Upper lobe of left lung (tissue), 4 donors: ENCODE results near the gene IPCEF1.

Experiments
- EP300 ChIP-seq, 4 donors: sonication (generic); formaldehyde crosslinking; IDR thresholded peaks; one replicate each; pipeline ENCODE4 v1.5.1; 2017; ENCODE audit warnings: antibody characterized with exemption in 4 of 4, control low read depth in 2 of 4
- POLR2A ChIP-seq, 4 donors: fragments of 450-650 bp; IDR thresholded peaks; one replicate each; pipeline ENCODE4 v1.5.1; 2016 to 2017; ENCODE audit warnings: antibody characterized with exemption in 4 of 4, mild to moderate bottlenecking in 2 of 4
- POLR2AphosphoS5 ChIP-seq, 2 donors: sonication (generic); formaldehyde crosslinking; IDR thresholded peaks; one replicate each; pipeline ENCODE4 v1.5.1; 2017; ENCODE audit warnings: antibody characterized with exemption in 2 of 2
- TF ChIP-seq, protein P1 (sequence below), 6 experiments: fragments of 450-650 bp in 4 of 6; fragments of 200-600 bp in 2 of 6; sonication (generic) in 2 of 6; IDR thresholded peaks; one replicate each; pipeline ENCODE4 v1.5.1; 2016 to 2019; ENCODE audit warnings: antibody characterized with exemption in 6 of 6

DNA sequence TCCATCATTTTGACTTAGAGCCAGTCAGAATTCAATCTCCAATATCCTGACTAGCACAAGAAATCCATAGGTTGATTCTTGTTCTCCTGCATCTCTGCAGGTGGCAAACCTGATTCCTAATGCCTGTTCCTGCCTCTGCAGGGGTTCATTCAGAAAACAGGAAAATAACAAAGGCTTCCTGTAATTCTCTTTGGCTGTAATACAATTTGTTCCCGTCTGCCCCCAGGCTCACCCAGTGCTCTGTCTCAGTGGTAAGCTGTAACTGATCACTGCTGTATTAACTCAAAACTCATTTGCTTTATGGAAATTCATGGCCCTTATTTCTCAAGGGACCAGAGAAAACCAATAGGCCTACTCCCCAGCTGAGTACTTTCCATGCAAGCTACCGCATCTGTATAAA lies 228.9 kb downstream of the IPCEF1 start:
- TF ChIP-seq, protein P1, sequence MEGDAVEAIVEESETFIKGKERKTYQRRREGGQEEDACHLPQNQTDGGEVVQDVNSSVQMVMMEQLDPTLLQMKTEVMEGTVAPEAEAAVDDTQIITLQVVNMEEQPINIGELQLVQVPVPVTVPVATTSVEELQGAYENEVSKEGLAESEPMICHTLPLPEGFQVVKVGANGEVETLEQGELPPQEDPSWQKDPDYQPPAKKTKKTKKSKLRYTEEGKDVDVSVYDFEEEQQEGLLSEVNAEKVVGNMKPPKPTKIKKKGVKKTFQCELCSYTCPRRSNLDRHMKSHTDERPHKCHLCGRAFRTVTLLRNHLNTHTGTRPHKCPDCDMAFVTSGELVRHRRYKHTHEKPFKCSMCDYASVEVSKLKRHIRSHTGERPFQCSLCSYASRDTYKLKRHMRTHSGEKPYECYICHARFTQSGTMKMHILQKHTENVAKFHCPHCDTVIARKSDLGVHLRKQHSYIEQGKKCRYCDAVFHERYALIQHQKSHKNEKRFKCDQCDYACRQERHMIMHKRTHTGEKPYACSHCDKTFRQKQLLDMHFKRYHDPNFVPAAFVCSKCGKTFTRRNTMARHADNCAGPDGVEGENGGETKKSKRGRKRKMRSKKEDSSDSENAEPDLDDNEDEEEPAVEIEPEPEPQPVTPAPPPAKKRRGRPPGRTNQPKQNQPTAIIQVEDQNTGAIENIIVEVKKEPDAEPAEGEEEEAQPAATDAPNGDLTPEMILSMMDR (IDR thresholded peaks at IDR 0.05): no peak
- TF ChIP-seq POLR2A (IDR thresholded peaks at IDR 0.05) (no peak), POLR2AphosphoS5 (IDR thresholded peaks at IDR 0.05) (no peak), EP300 (IDR thresholded peaks at IDR 0.05) (no peak)
